DND-41 (cell line): ENCODE measurements around the gene SOX6.

ENCODE experiments used
- EZH2 ChIP-seq: IDR thresholded peaks from 3 replicates; pipeline ENCODE4 v1.6.1; 2012; ENCODE audit warnings: borderline replicate concordance, low read depth, mild to moderate bottlenecking, moderate library complexity, low read length, inconsistent platforms; ENCODE audit not compliant: severe bottlenecking
- TF ChIP-seq, protein P1 (sequence below): IDR thresholded peaks from 2 replicates; pipeline ENCODE4 v1.5.1; 2012; ENCODE audit warnings: borderline replicate concordance, low read length, moderate library complexity, mild to moderate bottlenecking; ENCODE audit not compliant: poor library complexity, severe bottlenecking; ENCODE audit errors: extremely low read depth

DNA sequence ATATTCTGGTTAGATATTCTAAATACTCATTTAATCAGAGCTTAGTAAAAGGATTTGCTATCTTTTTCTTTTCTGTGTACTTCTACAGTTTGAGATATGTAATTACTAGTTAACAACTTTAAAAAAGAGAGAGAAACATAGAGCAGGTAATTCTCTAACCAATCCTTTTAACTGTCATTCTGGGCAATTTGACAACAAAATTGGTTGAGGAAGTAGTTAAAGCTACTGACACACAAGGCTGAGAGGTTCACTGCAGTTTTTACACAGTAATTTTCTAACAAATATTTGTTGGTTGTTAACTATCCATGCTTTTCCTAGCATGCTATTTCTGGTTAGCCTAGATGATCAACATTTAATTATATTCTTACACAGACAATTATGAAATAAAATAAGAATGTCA is 3.6 kb downstream of the SOX6 start:
- TF ChIP-seq, protein P1, sequence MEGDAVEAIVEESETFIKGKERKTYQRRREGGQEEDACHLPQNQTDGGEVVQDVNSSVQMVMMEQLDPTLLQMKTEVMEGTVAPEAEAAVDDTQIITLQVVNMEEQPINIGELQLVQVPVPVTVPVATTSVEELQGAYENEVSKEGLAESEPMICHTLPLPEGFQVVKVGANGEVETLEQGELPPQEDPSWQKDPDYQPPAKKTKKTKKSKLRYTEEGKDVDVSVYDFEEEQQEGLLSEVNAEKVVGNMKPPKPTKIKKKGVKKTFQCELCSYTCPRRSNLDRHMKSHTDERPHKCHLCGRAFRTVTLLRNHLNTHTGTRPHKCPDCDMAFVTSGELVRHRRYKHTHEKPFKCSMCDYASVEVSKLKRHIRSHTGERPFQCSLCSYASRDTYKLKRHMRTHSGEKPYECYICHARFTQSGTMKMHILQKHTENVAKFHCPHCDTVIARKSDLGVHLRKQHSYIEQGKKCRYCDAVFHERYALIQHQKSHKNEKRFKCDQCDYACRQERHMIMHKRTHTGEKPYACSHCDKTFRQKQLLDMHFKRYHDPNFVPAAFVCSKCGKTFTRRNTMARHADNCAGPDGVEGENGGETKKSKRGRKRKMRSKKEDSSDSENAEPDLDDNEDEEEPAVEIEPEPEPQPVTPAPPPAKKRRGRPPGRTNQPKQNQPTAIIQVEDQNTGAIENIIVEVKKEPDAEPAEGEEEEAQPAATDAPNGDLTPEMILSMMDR = no peak
- no peak for TF ChIP-seq EZH2
